GM19043 (cell line): ENCODE results near the gene NEGR1.

Experiments
- ATAC-seq: cut with Tn5 transposase; IDR thresholded peaks from one replicate; pipeline ENCODE4 v1.9.1; 2021; ENCODE audit warnings: low read depth; ENCODE audit not compliant: unreplicated experiment

Gene NEGR1

GRCh38 chr1:72122099-72122880 lies 160.0 kb downstream of the NEGR1 start:
- ATAC-seq: no peak

- no peak for ATAC-seq
Observed at GRCh38 chr1:72119491-72119890, 162.8 kb downstream of the NEGR1 start.

DNA sequence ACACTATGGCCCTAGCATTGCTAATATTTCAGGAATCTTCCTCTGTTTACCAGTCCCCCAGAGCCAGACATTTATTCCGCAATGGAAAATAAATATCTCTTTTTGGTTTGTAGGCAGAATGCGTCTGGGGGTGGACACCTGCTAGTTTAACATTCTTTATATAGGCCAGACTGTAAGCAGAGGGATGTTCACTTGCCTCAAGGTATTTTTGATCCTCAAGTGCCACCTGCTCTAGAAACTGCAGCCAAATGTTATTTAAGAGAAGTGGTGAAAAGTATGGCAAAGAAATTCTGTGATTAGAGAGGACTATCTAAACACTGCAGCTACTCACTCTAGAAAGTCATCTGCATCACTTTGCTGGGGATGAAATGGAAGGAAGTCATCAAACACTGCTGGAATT lies 164.7 kb downstream of the NEGR1 start:
- no peak for ATAC-seq

DNA sequence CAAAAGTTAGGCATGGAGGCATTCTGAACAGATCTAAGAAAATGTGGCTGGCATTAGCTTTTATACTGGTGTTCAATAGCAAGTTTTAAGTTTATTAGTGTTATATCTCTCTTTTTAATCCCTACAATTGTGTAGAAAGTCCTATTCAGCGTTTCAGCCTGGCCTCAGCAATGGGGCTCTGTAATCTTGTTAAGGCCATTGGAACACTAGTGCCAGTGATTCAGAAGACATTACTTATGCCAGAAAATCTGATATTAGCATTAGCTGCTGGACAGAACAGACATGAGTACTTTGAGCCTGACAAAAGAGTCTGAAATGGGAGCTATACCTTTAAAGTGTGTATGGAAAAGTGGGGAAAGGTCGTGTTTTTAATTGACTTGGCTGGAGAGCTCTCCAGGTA lies 167.0 kb downstream of the NEGR1 start:
- no peak for ATAC-seq

GRCh38 chr1:72111662-72112061 lies 170.7 kb downstream of the NEGR1 start:
- no peak for ATAC-seq

GRCh38 chr1:72109916-72110315 lies 172.4 kb downstream of the NEGR1 start:
- no peak for ATAC-seq

DNA sequence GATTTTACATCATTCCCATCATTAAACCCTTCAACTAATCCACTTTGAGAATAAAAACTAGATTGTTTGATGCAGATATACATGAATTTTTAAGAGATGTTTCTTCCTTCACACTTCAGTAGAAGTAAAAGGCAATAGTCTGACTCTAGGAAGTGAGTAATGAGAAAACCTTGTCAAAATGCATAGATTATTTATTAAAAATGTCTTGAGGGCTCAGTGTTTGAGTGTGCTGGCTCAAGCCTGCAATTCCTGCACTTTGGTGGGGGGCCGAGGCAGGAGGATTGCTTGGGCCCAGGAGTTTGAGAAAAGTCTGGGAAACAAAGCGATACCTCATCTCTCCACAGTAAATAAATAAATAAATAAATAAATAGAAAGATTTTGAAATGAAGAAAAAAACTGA lies 177.1 kb downstream of the NEGR1 start:
- no peak for ATAC-seq

DNA sequence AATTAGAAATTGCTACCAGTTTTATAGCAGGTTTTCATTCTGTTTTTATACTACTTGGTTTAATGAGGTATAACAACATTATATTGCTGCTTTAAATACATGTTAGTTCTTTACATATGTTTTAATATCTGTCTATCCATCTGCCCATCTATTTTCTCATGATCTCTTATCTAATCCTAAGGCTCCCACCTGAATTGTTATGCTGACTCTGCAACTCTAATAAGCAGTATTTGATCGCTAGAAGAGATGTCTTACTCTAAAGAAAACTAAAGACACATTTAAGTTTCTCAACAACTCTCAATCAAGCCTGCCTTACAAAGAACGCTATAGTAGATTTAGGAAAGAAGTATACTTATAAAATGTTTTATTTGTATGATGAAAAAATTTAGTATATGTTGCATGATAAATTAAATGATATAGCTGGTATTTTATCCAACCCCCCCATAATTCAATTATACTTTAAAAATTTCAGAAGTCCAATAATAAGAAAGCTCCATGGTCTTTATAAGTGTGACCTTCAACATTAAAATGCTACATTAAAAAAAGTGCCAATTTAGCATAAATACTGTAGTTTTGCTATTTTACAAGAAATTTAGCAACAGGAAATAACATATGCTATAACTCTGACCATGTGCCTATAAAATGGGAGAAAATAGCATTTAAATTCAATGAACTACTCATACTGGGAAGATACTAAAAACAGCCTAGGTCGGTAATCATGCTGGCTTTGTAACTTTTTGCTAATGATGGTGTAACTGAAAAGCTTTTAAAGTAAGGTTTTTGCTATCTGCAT lies 180.3 kb downstream of the NEGR1 start:
- ATAC-seq: no peak

DNA sequence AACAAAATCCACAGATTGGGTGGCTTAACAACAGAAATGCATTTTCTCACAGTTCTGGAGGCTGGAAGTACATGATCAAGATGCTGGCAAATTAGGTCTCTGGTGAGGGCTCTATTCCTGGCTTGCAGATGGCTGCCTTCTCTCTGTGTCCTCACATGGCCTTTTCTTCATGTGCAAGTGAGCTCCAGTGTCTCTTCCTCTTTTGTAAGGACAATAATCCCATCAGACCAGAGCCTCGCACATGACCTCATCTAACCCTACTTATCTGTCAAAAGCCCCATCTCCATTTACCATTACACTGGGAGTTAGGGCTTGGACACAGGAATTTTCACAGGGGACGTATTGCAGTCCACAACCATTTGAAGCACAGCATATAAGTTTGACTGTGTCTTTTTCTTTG lies 181.6 kb downstream of the NEGR1 start:
- ATAC-seq: no peak

GRCh38 chr1:72097851-72098570 lies 184.3 kb downstream of the NEGR1 start:
- ATAC-seq: no peak

DNA sequence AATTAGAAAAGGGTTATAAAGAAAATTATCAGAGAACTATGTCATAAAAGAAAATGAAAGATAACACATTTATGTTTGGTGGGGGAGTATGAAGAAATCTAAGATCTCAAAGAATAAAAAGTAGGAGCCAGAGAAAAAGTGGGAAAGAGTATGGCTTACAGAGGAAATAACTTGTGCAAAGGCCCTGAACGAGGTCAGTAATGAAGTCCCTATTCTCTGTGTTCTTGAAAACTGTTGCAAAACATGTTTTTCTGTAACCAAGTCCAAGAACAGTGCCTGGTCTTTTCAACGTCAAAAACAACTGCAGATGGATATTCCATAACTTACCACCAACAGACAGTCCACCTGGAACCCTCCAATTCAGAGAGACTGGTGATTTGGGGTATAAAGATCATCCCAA lies 188.1 kb downstream of the NEGR1 start:
- ATAC-seq: no peak

DNA sequence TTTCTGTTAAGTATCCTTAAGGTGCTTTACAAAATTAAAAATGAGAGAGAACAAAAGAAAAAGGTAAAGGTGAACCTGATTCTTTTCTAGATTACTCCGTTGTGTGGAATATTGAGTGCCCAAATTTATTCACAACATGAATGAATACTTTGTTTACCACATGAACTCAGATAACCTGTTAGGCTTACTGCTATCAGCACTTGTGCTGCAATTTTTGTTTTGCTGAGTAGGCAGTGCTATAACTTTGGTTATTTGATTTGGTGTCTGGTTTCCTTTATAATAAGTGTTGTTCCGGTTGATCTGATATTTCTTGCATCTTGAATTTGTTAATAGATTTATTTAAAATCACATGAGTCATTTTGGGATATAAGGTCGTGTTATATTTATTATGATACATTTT lies 195.9 kb downstream of the NEGR1 start:
- ATAC-seq: no peak

GRCh38 chr1:72075425-72075824 lies 206.9 kb downstream of the NEGR1 start:
- no peak for ATAC-seq

- ATAC-seq: no peak
Observed at GRCh38 chr1:72066431-72066830, 215.9 kb downstream of the NEGR1 start.

DNA sequence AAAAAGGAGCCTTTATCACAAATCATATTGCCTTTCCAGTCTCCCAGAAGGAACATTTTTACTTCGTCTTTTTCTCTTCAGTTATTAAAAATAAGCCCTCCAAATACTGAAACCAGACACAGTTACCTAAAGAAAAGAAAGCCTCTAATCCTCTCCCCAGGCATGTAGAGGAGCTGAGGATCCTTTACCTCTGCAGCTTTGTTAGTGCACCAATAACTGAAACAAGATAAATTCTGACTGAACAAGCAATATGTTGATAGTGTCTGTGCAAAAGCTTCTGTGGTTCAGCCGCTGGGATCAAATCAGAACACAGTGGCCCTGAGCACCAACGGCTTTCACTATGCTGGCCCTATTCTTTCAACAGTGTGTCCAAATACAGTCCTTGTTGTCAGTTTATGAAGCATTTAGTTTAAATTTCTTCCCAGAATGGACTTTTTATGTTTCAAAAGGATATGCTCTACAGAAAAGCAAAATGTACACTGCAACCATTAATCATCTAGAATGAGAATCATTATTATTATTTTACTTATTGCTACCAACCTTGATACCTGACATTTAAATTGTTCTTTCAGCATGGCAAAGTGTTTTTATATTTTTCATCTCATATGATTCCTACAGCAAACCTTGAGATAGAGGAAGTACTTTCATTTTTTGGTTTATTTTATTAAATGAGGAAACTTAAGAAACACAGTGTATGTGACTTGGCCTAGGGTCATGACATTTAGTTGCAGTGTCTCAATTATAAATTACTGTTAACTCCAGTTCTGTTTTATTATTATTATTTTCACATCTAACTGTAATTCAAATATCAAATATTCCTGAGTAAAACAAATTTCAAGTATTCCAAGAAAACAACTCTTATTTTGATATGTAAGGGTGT lies 217.9 kb downstream of the NEGR1 start:
- no peak for ATAC-seq

DNA sequence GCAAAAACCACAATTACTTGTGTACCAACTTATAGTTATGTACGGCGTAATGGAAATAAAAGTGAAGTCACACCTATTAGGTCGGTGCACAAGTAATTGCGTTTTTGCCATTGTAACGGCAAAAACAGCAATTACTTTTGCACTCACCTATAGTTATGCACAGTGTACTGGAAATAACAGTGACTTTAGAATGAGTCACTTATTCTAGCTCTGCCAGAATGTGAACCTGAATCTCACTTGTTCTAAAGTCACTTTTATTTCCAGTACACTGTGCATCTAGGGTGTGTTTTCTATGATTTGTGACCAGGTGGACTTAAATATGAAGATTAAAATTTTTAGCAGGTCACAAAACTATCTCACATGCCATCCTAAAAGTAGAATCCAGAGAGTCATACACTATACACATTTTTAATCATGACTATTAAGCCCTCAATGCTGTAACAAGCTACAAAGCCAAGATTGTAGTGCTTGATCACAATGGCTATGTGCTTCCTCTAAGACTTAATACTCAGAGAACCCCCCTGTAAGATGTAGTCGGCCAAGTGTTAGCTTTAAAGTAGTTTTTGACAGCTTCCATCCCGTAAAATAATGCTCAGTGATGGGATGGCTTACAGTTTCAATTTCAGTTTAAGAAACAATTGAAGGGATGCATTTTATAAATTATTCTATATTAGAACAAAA lies 218.8 kb downstream of the NEGR1 start:
- no peak for ATAC-seq

DNA sequence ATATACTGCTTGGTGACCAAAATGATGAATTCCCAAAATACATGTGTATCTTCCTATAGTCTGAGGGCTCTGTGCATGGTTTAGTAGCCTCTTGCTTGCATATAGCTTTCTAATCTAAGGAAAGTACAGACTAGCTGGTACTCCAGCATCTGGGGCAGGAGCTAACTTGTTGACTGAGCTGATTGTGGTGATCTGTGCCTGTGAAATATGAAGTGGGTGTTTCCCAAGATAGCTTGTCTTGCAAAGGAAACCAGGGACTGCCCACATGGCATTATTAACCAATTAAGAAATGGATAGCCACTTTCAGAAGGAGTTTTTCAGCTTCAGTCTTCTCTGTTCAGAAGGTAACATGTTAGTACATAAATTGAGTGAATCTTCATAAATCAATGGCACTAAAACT lies 219.8 kb downstream of the NEGR1 start:
- no peak for ATAC-seq

DNA sequence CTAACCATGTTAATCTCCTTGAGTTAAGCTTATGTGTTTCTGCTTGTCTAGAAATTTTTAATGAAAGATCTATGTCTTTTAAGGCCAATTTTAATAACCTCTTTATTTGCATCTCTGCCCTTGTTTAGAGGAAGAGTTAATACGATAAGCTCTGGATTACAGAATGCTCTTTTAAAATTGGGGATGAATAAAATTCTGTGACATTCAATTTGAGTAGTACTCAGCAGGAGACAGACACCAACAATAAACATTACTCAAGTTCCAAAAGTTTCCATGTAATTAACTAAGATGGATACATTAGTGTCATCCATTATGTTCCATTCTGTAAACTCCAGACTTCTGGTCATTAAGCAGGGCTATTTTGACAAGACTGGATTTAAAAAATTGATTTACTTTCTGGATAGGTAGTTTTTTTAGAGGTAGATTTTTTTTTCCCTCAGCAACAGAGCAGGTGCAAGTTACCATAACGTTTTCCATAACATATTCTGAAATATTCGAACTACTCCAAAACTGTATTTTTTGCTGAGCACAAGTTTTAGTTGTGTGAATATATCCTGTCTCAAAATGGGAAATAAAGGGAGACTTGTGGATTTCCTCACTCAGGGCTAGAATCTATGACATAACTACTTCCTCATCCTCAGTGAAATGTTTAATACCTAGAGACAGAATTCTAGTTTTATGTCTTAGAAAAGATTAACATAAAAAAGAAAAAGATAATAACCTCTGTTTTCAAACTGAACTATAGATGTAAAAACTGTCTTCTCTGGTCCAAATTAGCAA lies 221.7 kb downstream of the NEGR1 start:
- no peak for ATAC-seq

DNA sequence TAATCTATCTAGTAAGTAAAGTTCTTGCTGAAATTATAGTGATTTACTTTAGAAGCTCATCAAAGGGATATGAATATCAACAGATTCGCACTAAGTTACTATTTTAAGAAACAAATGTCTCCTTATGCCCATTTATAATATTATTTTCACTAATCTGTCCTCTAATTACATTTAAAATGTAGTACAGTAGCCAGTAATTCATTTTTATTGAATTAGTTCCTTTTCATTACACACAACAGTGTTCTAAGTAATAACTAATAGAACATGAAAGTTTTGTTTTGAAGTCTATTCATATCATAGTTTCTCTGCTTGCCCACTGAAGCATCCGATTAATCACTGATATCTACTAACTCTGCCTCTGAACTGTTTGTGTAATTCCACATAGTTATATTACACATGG lies 225.8 kb downstream of the NEGR1 start:
- ATAC-seq: no peak
